Heart right ventricle (tissue), 16 donors: Measurements from ENCODE around the gene ILF2. TPM values are rescaled to one million over a fixed set of nuclear protein-coding genes. Genes with fewer than 3 reads are reported as not detected.
"Not testable (repeated sequence)": the region's sequence is repeated elsewhere in the genome, so short reads cannot be mapped to it uniquely, and the experiment has no call there.

ENCODE experiments used
- ATAC-seq, 8 donors: fragments of 200-7000 bp; cut with Tn5 transposase; one replicate each; pipeline ENCODE4 v1.9.1; 2020; ENCODE audit warnings: mild to moderate bottlenecking in 8 of 8, moderate library complexity in 8 of 8, moderate number of reproducible peaks in 1 of 8
- DNase-seq, 2 donors: peaks; one replicate each; pipeline ENCODE4 v3.0.0-alpha.2; 2020
- H3K27ac ChIP-seq, 10 donors: fragments of 200-600 bp; sonication (generic) in 2 of 10; one replicate each; pipeline versions ENCODE4 v1.5.0 to v1.8.0; 2020 to 2022; ENCODE audit warnings: mild to moderate bottlenecking in 3 of 10
- H3K27me3 ChIP-seq, 7 donors: fragments of 200-600 bp; one replicate each; pipeline ENCODE4 v1.8.0; 2021 to 2022; ENCODE audit warnings: mild to moderate bottlenecking in 2 of 7
- H3K36me3 ChIP-seq, 9 donors: fragments of 200-600 bp; sonication (generic) in 1 of 9; one replicate each; pipeline versions ENCODE4 v1.5.0 to v1.8.0; 2020 to 2022; ENCODE audit warnings: mild to moderate bottlenecking in 2 of 9
- H3K4me1 ChIP-seq, 9 donors: fragments of 200-600 bp; sonication (generic) in 1 of 9; one replicate each; pipeline versions ENCODE4 v1.5.0 to v1.8.0; 2020 to 2022; ENCODE audit warnings: mild to moderate bottlenecking in 4 of 9
- H3K4me3 ChIP-seq, 10 donors: fragments of 200-600 bp; sonication (generic) in 2 of 10; one replicate each; pipeline versions ENCODE4 v1.5.0 to v1.8.0; 2020 to 2022; ENCODE audit warnings: mild to moderate bottlenecking in 7 of 10, moderate library complexity in 2 of 10
- H3K9me3 ChIP-seq, 11 donors: fragments of 200-600 bp in 10 of 11; sonication (generic) in 2 of 11; one replicate each; pipeline versions ENCODE4 v1.5.0 to v1.8.0; 2013 to 2022; ENCODE audit warnings: mild to moderate bottlenecking in 2 of 11, control low read depth in 1 of 11, moderate library complexity in 1 of 11
- CTCF ChIP-seq, 9 donors: fragments of 200-600 bp; sonication (generic) in 2 of 9; IDR thresholded peaks; one replicate each; pipeline versions ENCODE4 v1.5.0 to v1.8.0; 2021 to 2022; ENCODE audit warnings: antibody characterized with exemption in 9 of 9, mild to moderate bottlenecking in 5 of 9, moderate library complexity in 1 of 9
- WGBS, 2 donors: extraction: QIAGEN DNeasy Blood & Tissue Kit; methylation state at CpG; one replicate each; pipeline ENCODE4 v1.1.7; 2013; ENCODE audit warnings: inconsistent platforms in 1 of 2; 5-methylcytosine and 5-hydroxymethylcytosine counted together
- intact Hi-C, 10 donors: fragments of 100-400 bp; cut with DNase I; formaldehyde crosslinking; loops; one replicate each; pipeline versions ENCODE4 v1.11.1 to v1.14.2; 2022
- polyA plus RNA-seq, 2 donors: library from polyadenylated mRNA; stranded (reverse); fragments of 200-250 nt; gene quantifications; one replicate each; pipeline ENCODE4 v1.2.3, GENCODE V29; 2013
- total RNA-seq, 10 donors: library from RNA; stranded (reverse); fragmentation: NEBNext Ultra II Directional in 3 of 10; extraction: Animal tissue kit (Norgen Biotek cat#: 25700) in 3 of 10; gene quantifications; one replicate each; pipeline versions ENCODE4 v1.2.1 to v1.2.4, GENCODE V29; 2021 to 2023
- donor health status: Arrhythmogenic right ventricular cardiomyopathy.
- donor health status: ischemic (EF 13 %, LVEDD 7.1; RV severe dilation, severe dysfunction).
- donor health status: healthy with polysubstance abuse.
- donor health status: DM: no; HTN: yes; CAD: no.
- donor health status: DM: no; HTN: no; CAD: no.
- donor health status: ischemic (EF 25% LVEDD 6.9; RV normal size, moderate dysfunction).
- donor health status: ischemic (EF 25% LVEDD 5.7; RV mildly dilated, moderate dysfunction).
- donor health status: healthy.
- donor health status: DM: yes; HTN: yes; CAD: no.
- donor health status: Ischemic cardiomyopathy.
- donor health status: ischemic (EF 35%, LVEDD 5.7; RV mildly dilated, moderate dysfunction).
- donor health status: nonischemic (EF 11% LVEDD 7.7; RV severe dilation, severe dysfunction).
- donor health status: DM: yes; HTN: yes; CAD: no.
- donor health status: PGD.
- donor health status: ischemic (EF 29% LVEDD 5.4; RV normal size, mild dysfunction).
- donor health status: nonischemic (EF 23%, LVEDD 6.1; RV moderate dilation, normal function).

ILF2 gene
- total and polyA plus RNA-seq, 12 donors, result 17.3 to 114 (median 70.8) TPM

DNA sequence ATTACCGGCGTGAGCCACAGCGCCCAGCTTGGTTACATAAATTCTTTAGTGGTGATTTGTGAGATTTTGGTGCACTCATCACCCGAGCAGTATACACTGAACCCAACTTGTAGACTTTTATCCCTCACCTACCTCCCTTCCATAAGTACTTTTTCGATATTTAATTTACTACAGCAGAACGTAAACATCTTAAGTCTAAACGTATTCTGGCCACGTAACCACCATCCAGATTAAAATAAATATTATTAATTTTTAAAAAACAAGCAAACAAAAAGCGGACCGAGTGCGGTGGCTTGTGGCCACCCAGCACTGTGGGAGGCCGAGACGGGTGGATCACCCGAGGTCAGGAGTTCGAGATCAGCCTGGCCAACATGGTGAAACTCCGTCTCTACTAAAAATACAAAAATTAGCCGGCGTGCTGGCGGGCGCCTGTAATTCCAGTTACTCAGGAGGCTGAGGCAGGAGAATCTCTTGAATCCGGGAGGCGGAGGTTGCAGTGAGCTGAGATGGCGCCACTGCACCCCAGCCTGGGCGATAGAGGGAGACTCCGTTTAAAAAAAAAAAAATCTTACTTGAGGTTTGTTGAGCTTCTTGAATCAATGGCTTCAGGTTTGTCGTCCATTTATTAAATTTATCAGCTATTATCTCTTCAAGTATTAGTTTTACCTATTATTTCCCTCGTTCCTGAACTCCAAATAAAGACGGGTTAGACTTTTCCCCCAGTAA is 998 bp upstream of the ILF2 start:
- peaks cover 4 to 31% (median 24%) of the 10 kb centered on the region in 9 donors for H3K36me3 ChIP-seq
- not testable (repeated sequence) for H3K9me3 ChIP-seq, H3K27me3 ChIP-seq
- ATAC-seq (peak in 6 of 8 donors; percentile 6 to 66 (median 46)), DNase-seq (peak; percentile 19 to 42)
- peak overlapping the region; percentile 1 to 88 (median 82) for H3K27ac ChIP-seq
- peak in 4 of 9 donors; percentile 13 to 30 (median 20) for TF ChIP-seq CTCF (IDR thresholded peaks at IDR 0.05)
- peak overlapping the region; percentile 24 to 92 (median 60) for H3K4me3 ChIP-seq
- WGBS, 2 donors, result 10 to 13% methylated on average over 28 of the region's 28 CpGs
- intact Hi-C loops, result loop anchor here in 5 of 10 donors (1.0 to 10.0 kb wide), 6 partner anchors 37 to 316 kb away; partner anchors contain the start of genes RAB13 (in 3 of the 5), CHTOP (in 1 of the 5), S100A1 (in 1 of the 5) and S100A13 (in 1 of the 5)
- peaks cover 0 to 30% (median 19%) of the 10 kb centered on the region in 9 donors for H3K4me1 ChIP-seq

GRCh38 chr1:153670257-153670858 is 435 bp downstream of the ILF2 start:
- peak in 7 of 8 donors; percentile 1 to 52 (median 21) for ATAC-seq
- no peak for TF ChIP-seq CTCF (IDR thresholded peaks at IDR 0.05)
- intact Hi-C loops, result loop anchor here in 5 of 10 donors (2.0 to 10.0 kb wide), 5 partner anchors 36 to 317 kb away; partner anchors contain the start of genes RAB13 (in 3 of the 5), CHTOP (in 1 of the 5), S100A1 (in 1 of the 5) and S100A13 (in 1 of the 5)

GRCh38 chr1:153669606-153670005 is 1.2 kb downstream of the ILF2 start:
- WGBS, 2 donors, result 80 to 81% methylated on average over 6 of the region's 6 CpGs
- Histone ChIP-seq H3K36me3 (peaks cover 6 to 53% (median 46%) of the 10 kb centered on the region in 9 donors), H3K4me3 (peak overlapping the region; percentile 55 to 98 (median 80)), H3K27me3 (no peaks in the 10 kb centered on the region), H3K9me3 (no peaks in the 10 kb centered on the region), H3K4me1 (peaks cover 0 to 30% (median 19%) of the 10 kb centered on the region in 9 donors), H3K27ac (peak overlapping the region in 2 of 10 donors; percentile 89 to 92)
- ATAC-seq, result no peak
- TF ChIP-seq CTCF (IDR thresholded peaks at IDR 0.05), result no peak
- intact Hi-C loops, result loop anchor here in 7 of 10 donors (2.0 to 10.0 kb wide), 7 partner anchors 35 to 318 kb away; partner anchors contain the start of genes RAB13 (in 3 of the 7), CHTOP (in 2 of the 7), S100A1 (in 1 of the 7) and S100A13 (in 1 of the 7)
- no peak for DNase-seq

More at GRCh38 chr1:153670257-153670858, 435 bp downstream of the ILF2 start:
- Histone ChIP-seq H3K27ac (peak overlapping the region; percentile 21 to 92 (median 75)), H3K4me1 (peaks cover 0 to 30% (median 19%) of the 10 kb centered on the region in 9 donors), H3K9me3 (no peaks in the 10 kb centered on the region), H3K27me3 (no peaks in the 10 kb centered on the region), H3K36me3 (peaks cover 6 to 45% (median 38%) of the 10 kb centered on the region in 9 donors), H3K4me3 (peak overlapping the region; percentile 55 to 98 (median 80))
- DNase-seq, result peak in 1 of 2 donors; percentile 29
- WGBS, 2 donors, result 1 to 2% methylated on average over 22 of the region's 22 CpGs

- intact Hi-C loops, result loop anchor here in 2 of 10 donors (5.0 to 10.0 kb wide), 2 partner anchors 36 to 94 kb away; partner anchors contain the start of gene CHTOP (in 1 of the 2)
- 97% methylated on average over 8 of the region's 8 CpGs for WGBS, 2 donors
- not testable (repeated sequence) for H3K4me3 ChIP-seq, H3K9me3 ChIP-seq, DNase-seq, ATAC-seq, H3K27me3 ChIP-seq, H3K27ac ChIP-seq
- H3K4me1 ChIP-seq, result peaks cover 0 to 30% (median 19%) of the 10 kb centered on the region in 9 donors
- H3K36me3 ChIP-seq, result peaks cover 12 to 62% (median 55%) of the 10 kb centered on the region in 9 donors
These were observed 2.1 kb downstream of the ILF2 start for GRCh38 chr1:153668672-153669071.
